Osteocyte (in vitro differentiated cells): ENCODE data around the gene NFASC. TPM values are rescaled to one million over a fixed set of nuclear protein-coding genes. Genes with fewer than 3 reads are reported as not detected.

Source experiments
- DNase-seq: peaks from one replicate; pipeline ENCODE4 v3.0.0; 2021; ENCODE audit warnings: mixed read lengths; ENCODE audit not compliant: unreplicated experiment; ENCODE audit errors: extremely low spot score
- H3K27ac Mint-ChIP-seq: one replicate; pipeline ENCODE4 v1.8.0; 2021; ENCODE audit warnings: mild to moderate bottlenecking, mixed read lengths; ENCODE audit not compliant: unreplicated experiment
- H3K27me3 Mint-ChIP-seq: one replicate; pipeline ENCODE4 v1.8.0; 2021; ENCODE audit warnings: mixed read lengths; ENCODE audit not compliant: unreplicated experiment
- H3K36me3 Mint-ChIP-seq: one replicate; pipeline ENCODE4 v1.8.0; 2021; ENCODE audit warnings: mixed read lengths; ENCODE audit not compliant: unreplicated experiment
- H3K4me1 Mint-ChIP-seq: one replicate; pipeline ENCODE4 v1.8.0; 2021; ENCODE audit warnings: mixed read lengths; ENCODE audit not compliant: unreplicated experiment
- H3K4me3 Mint-ChIP-seq: one replicate; pipeline ENCODE4 v1.8.0; 2021; ENCODE audit warnings: mild to moderate bottlenecking, moderate library complexity, mixed read lengths; ENCODE audit not compliant: unreplicated experiment
- H3K9me3 Mint-ChIP-seq: one replicate; pipeline ENCODE4 v1.8.0; 2021; ENCODE audit warnings: mixed read lengths; ENCODE audit not compliant: unreplicated experiment
- CTCF ChIP-seq: fragments of 200-600 bp; sonication (generic); IDR thresholded peaks from 2 replicates; pipeline ENCODE4 v1.5.0; 2021; ENCODE audit warnings: antibody characterized with exemption, mild to moderate bottlenecking, moderate library complexity
- total RNA-seq: library from RNA; stranded (reverse); gene quantifications from 2 replicates; pipeline ENCODE4 v1.2.1, GENCODE V29; 2021

NFASC gene
- total RNA-seq, 1 donor from 2014 or later: not detected

- H3K27me3 Mint-ChIP-seq: peaks cover 13% of the 10 kb centered on the region
- no peak for TF ChIP-seq CTCF
- H3K36me3 Mint-ChIP-seq: no peaks in the 10 kb centered on the region
- H3K9me3 Mint-ChIP-seq: no peaks in the 10 kb centered on the region
- no peak overlapping the region for H3K4me3 Mint-ChIP-seq
- DNase-seq: no peak
- H3K27ac Mint-ChIP-seq: no peak overlapping the region
- peaks cover 3% of the 10 kb centered on the region for H3K4me1 Mint-ChIP-seq
Observed at GRCh38 chr1:205062895-205063294, 192.2 kb downstream of the NFASC start.

GRCh38 chr1:205064301-205064700 is 193.6 kb downstream of the NFASC start:
- Mint-ChIP-seq H3K4me1 (peaks cover 5% of the 10 kb centered on the region), H3K27me3 (peaks cover 13% of the 10 kb centered on the region), H3K36me3 (no peaks in the 10 kb centered on the region), H3K27ac (no peak overlapping the region), H3K9me3 (no peaks in the 10 kb centered on the region), H3K4me3 (no peak overlapping the region)
- no peak for TF ChIP-seq CTCF
- DNase-seq: no peak

GRCh38 chr1:205064741-205065316 is 194.2 kb downstream of the NFASC start:
- Mint-ChIP-seq H3K27ac (no peak overlapping the region), H3K4me3 (no peak overlapping the region), H3K9me3 (no peaks in the 10 kb centered on the region), H3K4me1 (peaks cover 5% of the 10 kb centered on the region), H3K36me3 (no peaks in the 10 kb centered on the region), H3K27me3 (peaks cover 13% of the 10 kb centered on the region)
- no peak for DNase-seq
- no peak for TF ChIP-seq CTCF

GRCh38 chr1:205065666-205066065 is 195.0 kb downstream of the NFASC start:
- no peaks in the 10 kb centered on the region for H3K9me3 Mint-ChIP-seq
- no peak for TF ChIP-seq CTCF
- no peak for DNase-seq
- H3K36me3 Mint-ChIP-seq: no peaks in the 10 kb centered on the region
- H3K27me3 Mint-ChIP-seq: peaks cover 13% of the 10 kb centered on the region
- H3K4me1 Mint-ChIP-seq: peaks cover 5% of the 10 kb centered on the region
- no peak overlapping the region for H3K27ac Mint-ChIP-seq
- no peak overlapping the region for H3K4me3 Mint-ChIP-seq

- Mint-ChIP-seq H3K27ac (no peak overlapping the region), H3K9me3 (no peaks in the 10 kb centered on the region), H3K36me3 (no peaks in the 10 kb centered on the region), H3K4me1 (peaks cover 5% of the 10 kb centered on the region), H3K27me3 (peaks cover 13% of the 10 kb centered on the region), H3K4me3 (no peak overlapping the region)
- DNase-seq: no peak
- peak; percentile 19 for TF ChIP-seq CTCF
Observed at GRCh38 chr1:205066141-205066818, 195.6 kb downstream of the NFASC start.
